ENCODE data around the gene UNC93B1. TPM values are rescaled to one million over a fixed set of nuclear protein-coding genes. Genes with fewer than 3 reads are reported as not detected.
A peak's percentile ranks its signal among the peaks of the same experiment; 100 is the strongest.

The UNC93B1 gene
- total and polyA plus RNA-seq, 2 of the 13 experiments (the other 11 are each of a cell fraction or from before 2014, with no cell fraction given) = 8.8 to 18.9 TPM

- no peak for TF ChIP-seq ZNF263 (CRISPR knock-in tag; IDR thresholded peaks at IDR 0.05)
- no peak for TF ChIP-seq RELA (CRISPR knock-in tag; IDR thresholded peaks at IDR 0.05)
- no peak for TF ChIP-seq PHF20 (CRISPR knock-in tag; IDR thresholded peaks at IDR 0.05)
- no peak for TF ChIP-seq LCORL (IDR thresholded peaks at IDR 0.05)
- peak; percentile 39; the same call in 1 of the 2 replicates for TF ChIP-seq LCORL (CRISPR knock-in tag; IDR thresholded peaks at IDR 0.05)
- TF ChIP-seq TGIF2 (CRISPR knock-in tag; IDR thresholded peaks at IDR 0.05) = no peak
- no peak for TF ChIP-seq POLR2AphosphoS2 (IDR thresholded peaks at IDR 0.05; ENCODE audit: low read depth, low read length)
- no peak; the same call in 1 of the 2 replicates for TF ChIP-seq SPEN (CRISPR knock-in tag; IDR thresholded peaks at IDR 0.05; ENCODE audit: low read depth)
- no peak for TF ChIP-seq ZNF124 (CRISPR knock-in tag; IDR thresholded peaks at IDR 0.05)
- TF ChIP-seq ZBTB8A (CRISPR knock-in tag; IDR thresholded peaks at IDR 0.05; ENCODE audit: borderline replicate concordance, low read depth) = no peak
- no peak for TF ChIP-seq ZNF563 (CRISPR knock-in tag; IDR thresholded peaks at IDR 0.05)
- TF ChIP-seq, protein P1, sequence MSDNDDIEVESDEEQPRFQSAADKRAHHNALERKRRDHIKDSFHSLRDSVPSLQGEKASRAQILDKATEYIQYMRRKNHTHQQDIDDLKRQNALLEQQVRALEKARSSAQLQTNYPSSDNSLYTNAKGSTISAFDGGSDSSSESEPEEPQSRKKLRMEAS (IDR thresholded peaks at IDR 0.05) = peak; percentile 83
- no peak for TF ChIP-seq ZNF484 (CRISPR knock-in tag; IDR thresholded peaks at IDR 0.05; ENCODE audit: borderline replicate concordance, low read depth)
- no peak for TF ChIP-seq MTA3 (CRISPR knock-in tag; IDR thresholded peaks at IDR 0.05)
- TF ChIP-seq MIXL1 (CRISPR knock-in tag; IDR thresholded peaks at IDR 0.05) = no peak
- no peak for TF ChIP-seq ATF1 (CRISPR knock-in tag; IDR thresholded peaks at IDR 0.05)
- no peak for TF ChIP-seq ZNF33B (CRISPR knock-in tag; IDR thresholded peaks at IDR 0.05)
- TF ChIP-seq NFE2 (CRISPR knock-in tag; IDR thresholded peaks at IDR 0.05) = no peak
- no peak for TF ChIP-seq ZNF136 (CRISPR knock-in tag; IDR thresholded peaks at IDR 0.05; ENCODE audit: low read depth)
- TF ChIP-seq SMAD1 (CRISPR knock-in tag; IDR thresholded peaks at IDR 0.05; ENCODE audit: borderline replicate concordance, low read depth) = no peak
- no peak for TF ChIP-seq ZNF414 (CRISPR knock-in tag; IDR thresholded peaks at IDR 0.05)
- TF ChIP-seq ZNF460 (CRISPR knock-in tag; IDR thresholded peaks at IDR 0.05; ENCODE audit: borderline replicate concordance) = no peak
- TF ChIP-seq SAFB2 (CRISPR knock-in tag; IDR thresholded peaks at IDR 0.05; ENCODE audit: borderline replicate concordance, low read depth) = peak; percentile 51; the same call in 1 of the 2 replicates
- no peak for TF ChIP-seq ZNF7 (CRISPR knock-in tag; IDR thresholded peaks at IDR 0.05)
- no peak; the same call in 1 of the 2 replicates for TF ChIP-seq ZNF749 (CRISPR knock-in tag; IDR thresholded peaks at IDR 0.05; ENCODE audit: borderline replicate concordance)
- TF ChIP-seq ATF5 (CRISPR knock-in tag; IDR thresholded peaks at IDR 0.05; ENCODE audit: low read depth) = no peak
- TF ChIP-seq RARG (CRISPR knock-in tag; IDR thresholded peaks at IDR 0.05; ENCODE audit: low read depth) = no peak
- no peak for TF ChIP-seq DRAP1 (CRISPR knock-in tag; IDR thresholded peaks at IDR 0.05)
- no peak for TF ChIP-seq RBM22 (optimal IDR thresholded peaks at IDR 0.05; ENCODE audit: low read length)
- peak in 1 of 2 experiments; percentile 18; a peak in 1 of 4 replicates for TF ChIP-seq KLF16 (CRISPR knock-in tag; IDR thresholded peaks at IDR 0.05)
Observed at GRCh38 chr11:68003846-68004550, at the start of gene UNC93B1 (continued).
